CMK (cell line): ENCODE measurements around the gene C14orf132.

Experiments used
- DNase-seq: peaks from one replicate; pipeline ENCODE4 v3.0.0-alpha.2; 2010; ENCODE audit warnings: low read depth

The C14orf132 gene

DNA sequence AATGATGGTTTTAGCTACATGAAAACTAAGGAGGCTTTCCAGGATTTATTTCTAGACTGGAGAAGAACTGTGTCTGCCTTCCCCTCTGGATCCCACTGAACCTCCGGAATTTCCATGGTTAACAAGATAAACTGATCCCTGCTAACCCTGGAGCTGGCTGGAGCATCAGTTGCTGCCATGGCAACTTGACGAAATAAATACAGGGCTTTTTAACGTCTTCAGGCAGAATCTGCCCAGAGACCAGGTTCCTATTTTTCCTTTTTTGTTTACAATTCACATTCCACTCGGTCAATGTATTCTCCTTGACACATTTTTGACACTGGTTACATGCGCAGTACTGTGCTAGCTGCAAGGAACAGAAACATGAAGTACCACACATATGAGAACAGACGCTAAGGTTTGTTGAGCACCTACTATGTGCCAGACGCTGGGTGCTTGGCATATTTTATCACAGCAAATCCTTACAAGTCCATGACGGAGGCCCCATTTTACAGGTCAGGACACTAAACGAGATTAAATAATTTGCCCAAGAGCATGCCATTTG, 1.7 kb downstream of the C14orf132 start:
- DNase-seq: no peak

DNA sequence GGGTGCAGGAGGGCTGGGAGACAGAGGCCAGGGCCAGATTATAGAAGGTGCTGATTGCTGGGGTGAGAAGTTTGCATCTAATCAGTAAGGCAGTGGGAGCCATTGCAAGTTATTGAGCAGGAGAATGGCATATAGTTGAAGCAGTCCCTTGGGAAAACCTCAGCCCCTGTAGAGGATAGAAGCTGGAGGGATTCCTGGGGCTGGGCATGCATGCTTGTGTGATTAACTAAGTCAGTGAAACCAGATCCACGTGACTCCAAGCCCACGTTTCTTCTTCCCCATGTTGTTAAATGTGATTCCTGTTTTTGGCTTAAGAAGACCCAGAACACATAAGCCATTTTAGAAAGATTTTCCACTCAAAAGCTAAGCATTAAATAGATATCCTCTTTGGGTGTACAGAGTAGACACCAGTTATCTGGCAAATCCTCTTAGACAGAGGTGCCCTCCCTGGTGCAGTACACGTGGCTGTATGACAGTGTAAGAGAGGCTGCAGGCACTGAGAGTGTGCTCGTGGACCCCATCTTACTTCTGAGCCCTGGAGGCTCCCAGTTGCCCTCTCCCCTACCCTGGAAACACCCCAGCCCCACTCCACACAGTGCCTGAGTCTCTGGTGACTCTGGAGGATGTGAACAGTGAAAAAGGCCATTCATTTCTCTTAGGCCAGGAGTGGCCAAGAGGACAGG, 3.2 kb downstream of the C14orf132 start:
- DNase-seq: no peak

- DNase-seq: no peak
These were observed 7.5 kb downstream of the C14orf132 start for GRCh38 chr14:96046630-96047029.

DNA sequence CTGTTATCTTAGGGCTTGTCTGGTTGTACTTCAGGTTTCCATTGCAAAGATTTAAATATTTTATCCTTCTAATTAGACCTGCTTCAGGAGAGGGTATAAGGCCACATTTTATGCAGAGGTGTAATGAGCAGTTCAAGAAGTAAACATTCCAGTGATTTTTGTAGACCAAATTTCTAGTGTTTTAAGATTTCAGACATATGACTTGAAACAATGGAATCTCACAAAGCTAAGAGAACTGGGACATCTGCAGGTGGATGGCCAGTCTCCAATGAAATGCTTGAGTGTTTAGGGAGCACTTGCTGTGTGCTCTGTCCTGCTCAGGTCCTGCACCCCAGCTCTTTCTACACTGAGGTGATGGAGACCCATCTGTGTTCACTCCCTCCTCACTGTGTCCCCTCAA, 7.9 kb downstream of the C14orf132 start:
- DNase-seq: no peak

- DNase-seq: no peak
These were observed 10.8 kb downstream of the C14orf132 start for GRCh38 chr14:96049932-96050331.

GRCh38 chr14:96050482-96050881, 11.3 kb downstream of the C14orf132 start:
- no peak for DNase-seq

DNA sequence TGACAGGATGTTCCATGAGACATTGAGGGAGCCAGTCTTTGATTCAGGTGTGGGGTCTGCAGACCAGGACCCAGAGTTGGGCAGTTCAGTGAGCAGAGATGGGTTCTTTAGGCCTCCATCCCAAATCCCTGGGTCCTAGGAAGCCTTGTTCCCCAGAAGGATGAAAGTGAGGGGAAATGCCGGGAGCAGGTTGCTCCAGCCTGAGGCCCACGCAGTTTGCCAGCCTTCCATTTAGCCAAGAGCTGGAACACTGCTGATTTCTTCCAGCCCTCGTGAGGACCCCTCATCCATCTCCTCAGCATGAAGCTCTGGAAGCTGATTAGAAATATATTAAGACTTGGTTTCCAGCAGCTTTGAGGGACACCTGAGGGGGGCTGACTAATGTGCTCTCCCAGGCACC, 12.1 kb downstream of the C14orf132 start:
- DNase-seq: no peak

DNA sequence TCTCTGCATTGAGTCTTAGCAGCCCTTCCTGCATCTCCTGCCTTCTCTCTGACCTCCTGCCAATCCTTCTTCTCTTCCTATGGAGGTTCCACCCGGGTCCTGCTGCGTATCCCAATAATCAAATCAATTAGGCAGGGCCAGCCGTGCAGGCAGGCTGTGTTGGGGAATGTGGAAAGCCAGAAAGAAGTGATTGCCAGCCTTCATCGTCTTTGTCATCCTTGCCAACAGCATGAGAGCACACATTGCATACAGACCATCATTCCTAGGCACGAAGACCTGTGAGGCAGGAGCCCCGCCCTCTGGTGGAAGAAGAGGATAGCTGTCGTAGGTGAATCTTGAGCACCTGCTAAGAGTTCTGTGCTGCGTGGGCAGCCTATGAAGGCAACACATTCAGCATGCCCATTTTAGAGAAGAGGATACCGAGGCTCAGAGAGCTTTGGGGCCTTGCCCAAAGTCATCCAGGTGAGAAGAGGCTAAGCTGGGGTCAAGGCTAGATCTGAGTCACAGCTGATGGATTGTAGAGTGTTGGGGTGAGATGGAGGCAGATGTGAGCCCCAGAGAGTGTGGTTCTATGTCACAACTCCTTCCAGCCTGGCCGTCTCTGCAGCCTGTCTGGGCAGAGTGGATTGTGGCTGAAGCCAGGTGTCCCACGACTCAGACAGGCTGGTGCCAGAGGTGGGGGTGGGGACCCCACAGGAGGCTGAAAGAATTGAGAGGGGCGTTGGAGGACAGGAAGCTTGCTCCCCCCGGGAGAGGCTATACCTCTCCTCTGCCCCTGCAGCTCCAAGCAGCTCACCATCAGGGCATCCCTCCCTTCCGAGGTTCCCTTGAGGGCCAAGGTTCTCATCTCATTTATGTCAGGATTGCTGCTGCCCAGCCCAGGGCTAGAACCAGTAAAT, 12.7 kb downstream of the C14orf132 start:
- no peak for DNase-seq

DNA sequence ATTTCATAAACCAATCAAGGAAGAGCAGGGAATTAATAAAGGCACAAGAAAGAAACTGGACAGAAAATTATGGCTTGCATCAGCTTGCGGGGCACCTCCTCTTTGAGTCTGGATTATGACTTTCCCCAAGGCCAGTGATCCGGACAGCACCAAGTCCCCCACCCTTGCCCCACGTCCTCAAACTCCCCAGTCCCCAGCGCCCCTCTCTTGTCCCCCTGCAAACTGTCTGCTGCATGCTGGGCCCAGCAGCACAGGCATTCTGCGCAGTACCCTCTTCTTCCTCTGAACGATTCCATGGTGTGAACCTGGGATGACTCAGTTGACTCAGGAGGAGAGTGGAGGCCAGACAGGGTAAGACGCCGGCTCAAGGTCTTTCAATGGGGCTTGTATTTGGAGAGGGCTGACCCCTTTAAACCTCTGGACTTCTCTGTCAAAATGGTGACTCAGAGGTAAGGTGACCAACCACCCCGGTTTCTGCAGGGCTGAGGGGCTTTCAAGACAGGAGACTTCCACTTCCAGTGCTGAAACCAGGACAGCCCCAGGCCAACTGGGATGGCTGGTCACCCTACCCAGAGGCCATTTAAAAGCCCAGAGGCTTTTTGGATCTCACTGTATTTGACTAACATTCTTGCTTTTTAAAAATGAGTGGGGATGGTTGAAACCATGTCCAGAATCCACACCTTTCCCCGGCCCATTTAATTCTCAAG, 13.5 kb downstream of the C14orf132 start:
- no peak for DNase-seq

DNA sequence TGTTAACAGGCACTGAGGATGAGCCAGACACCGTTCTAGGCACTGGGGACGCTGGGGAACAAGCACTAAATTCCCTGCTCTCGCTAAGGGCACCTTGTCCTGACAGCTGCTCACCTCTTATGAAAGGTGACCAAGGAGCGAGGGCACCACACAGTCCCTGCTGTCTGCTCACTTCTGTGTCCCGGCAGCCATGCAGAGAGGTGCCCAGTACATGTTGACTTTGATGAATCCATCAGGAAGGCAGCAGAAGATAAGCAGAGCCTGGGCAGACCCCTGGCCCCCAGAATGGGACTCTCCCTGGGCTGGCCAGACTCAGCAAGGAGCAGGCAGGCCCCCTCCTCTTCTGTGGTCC, 14.1 kb downstream of the C14orf132 start:
- no peak for DNase-seq

DNA sequence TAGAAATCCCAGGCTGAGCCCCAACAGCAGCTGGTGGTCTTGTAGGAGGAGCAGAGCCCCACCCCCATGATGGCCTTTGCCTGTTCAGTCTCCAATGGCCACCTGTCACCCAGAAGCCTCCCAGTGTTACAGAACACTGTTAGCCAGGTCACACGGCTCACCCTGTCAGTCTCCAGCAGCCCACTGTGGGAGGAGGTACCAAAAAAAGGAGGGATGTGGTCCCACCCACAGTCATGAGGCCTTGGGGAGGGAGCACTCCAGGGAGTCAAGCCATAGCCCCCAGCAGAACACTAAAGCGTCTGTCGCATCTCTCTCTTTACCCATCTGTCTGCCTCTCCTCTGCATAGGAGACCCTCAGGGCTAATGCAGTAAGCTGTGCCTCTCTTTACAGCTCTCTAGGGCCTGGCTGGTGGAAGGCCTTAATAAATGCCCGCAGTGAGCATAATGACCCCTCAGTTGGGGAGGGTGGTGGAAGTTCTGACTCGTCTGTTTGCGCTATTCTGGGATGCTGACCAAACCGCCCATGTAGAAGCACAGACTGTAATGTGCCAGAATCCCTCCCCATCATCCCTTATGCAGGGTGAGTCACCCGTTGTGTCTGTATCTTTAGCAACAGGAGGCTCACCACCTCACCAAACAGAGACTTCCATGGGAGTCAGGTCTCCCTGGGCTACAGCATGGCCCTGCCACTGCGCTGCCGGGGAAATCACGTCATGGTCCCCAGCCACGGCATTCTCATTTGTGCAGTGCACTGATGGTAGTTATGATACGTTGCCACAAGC, 14.6 kb downstream of the C14orf132 start:
- no peak for DNase-seq

GRCh38 chr14:96054661-96055060, 15.5 kb downstream of the C14orf132 start:
- no peak for DNase-seq

GRCh38 chr14:96055065-96055752, 16.0 kb downstream of the C14orf132 start:
- DNase-seq: no peak

- no peak for DNase-seq
These were observed 16.8 kb downstream of the C14orf132 start for GRCh38 chr14:96055753-96056508.

DNA sequence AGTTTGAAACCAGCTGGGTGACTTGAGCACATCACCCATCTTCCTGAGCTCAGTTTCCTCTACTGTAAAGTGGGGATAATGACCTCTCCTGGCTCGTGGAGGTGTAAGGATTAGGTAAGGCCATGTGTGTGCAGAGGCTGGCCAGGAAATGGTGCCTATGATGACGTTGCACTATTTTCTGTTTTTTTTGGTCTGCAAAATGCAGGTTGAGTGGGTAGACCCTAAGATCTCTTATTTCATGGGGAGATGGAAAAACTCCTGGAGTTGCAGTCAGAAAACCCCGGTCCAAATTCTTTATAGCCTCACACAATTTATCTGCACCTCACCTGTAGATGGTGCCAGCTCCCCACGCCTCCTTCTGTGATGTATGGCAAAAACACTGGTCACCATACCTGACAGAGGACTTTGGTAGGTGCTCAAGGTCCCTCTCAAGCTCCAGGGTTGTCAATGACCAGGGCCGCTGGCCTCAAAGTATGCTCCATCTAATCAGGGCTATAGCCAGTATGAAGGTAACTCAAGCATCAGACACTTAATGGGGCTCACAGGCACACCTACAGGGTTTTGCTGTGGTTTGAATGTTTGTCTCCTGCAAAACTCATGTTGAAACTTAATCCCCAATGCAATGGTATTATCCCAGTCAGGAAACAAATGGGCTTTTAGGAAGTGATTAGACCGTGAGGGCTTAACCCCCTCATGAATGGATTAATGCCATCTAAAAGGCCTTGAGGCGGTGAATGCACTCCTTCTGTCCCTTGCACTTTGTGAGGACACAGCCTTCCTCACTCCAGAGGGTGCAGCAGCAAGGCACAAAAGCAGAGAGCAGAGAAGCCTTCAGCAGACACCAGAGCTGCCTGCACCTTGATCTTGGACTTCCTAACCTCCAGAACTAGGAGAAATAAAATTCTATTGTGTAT, 17.6 kb downstream of the C14orf132 start:
- no peak for DNase-seq

DNA sequence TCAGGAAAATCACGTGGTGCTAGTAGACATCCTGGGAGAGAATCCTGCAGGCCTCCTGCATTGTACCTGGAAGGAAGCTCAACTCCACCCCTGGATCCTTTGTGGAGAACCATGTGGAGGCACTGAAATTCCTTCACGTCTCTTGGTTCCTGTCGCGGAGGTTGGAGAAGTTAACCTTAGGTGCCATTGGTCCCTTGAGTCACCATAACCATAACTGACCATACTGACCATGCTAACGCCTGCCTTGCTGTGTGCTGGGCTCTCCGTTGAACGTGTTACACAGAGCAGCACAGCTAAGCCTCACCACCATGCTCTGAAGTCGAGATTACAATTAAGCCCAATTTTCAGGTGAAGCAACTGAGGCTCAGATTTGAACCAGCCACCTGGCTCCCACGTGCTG, 18.6 kb downstream of the C14orf132 start:
- no peak for DNase-seq

DNA sequence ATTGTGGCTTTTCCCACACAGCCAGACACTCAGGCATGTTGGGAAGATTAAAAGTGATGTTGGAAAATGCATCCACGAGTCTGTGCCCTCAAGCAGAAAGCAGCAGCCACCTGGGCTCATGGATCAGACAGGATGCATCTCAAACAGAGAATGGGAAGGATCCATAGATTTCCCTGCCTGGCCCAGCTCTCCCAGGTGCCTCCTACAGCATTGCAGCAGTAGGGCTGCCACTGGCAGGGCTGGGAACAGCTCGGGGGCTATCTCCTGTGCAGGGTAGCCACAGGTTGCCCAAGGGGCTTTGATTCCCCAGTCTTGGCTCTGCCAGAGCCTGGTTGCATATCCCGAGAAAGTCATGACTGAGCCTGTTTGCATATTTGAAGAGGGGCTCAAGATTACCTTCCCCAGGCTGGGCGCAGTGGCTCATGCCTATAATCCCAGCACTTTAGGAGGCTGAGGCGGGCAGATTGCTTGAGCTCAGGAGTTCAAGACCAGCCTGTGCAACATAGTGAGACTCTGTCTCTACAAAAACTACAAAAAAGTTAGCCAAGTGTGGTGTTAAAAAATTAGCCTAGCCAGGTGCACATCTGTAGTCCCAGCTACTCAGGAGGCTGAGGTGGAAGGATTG, 19.5 kb downstream of the C14orf132 start:
- DNase-seq: no peak

GRCh38 chr14:96059519-96060135, 20.5 kb downstream of the C14orf132 start:
- DNase-seq: no peak
